ENCODE results near the gene LY86. TPM values are rescaled to one million over a fixed set of nuclear protein-coding genes. Genes with fewer than 3 reads are reported as not detected.
A peak's percentile ranks its signal among the peaks of the same experiment; 100 is the strongest.

Gene LY86
- total and polyA plus RNA-seq, 9 of the 15 experiments (the other 6 are each of a cell fraction or from before 2014, with no cell fraction given) = 0.08 to 0.20 TPM; not detected in 7

DNA sequence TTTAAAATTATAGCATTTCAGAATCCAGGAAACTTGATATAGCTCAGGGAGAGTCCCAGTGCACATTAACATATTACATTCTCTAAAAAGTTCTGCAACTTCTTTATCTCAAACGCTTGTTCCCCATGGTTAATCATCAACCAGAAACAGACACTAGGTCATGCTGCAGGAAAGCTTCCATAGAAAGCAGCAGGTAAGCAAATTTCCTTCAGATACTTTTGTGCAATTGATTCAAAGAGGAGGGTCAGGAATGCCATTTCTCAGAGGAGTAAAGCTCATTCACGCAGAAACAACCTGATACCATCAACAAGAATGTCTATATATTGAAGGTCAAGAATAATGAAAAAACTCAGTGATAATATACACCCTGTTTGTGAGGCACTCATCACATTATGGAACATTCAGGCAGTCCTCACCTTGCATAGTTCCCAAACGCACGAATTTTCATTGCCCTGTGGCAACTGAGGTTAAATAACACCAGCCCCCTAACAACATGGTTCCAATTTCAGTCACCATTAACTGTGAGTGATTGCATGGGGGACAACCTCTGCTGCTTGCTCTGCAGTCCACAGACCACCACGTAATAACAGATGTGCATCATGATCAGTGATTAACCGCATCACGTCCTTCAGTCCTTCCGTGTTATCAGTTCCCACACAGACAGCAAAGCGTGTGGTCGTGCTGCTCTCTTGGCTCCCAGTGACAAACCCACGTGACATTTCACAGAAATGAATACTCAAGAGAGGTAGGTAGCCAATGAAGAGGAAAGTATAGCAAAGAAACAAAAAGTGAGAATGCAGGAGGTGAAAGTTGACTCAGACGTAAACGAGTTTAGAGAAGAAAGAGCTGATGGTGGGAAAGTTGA lies 95.7 kb downstream of the LY86 start (continued):
- TF ChIP-seq CBFA2T2 (conservative IDR thresholded peaks at IDR 0.05) = peak; percentile 94
- TF ChIP-seq OTX1 (CRISPR knock-in tag; IDR thresholded peaks at IDR 0.05) = 0 out of 2 replicates have a peak, but pooled peaks have one; percentile 70
- TF ChIP-seq GATAD2A (IDR thresholded peaks at IDR 0.05) = peak; percentile 87
- TF ChIP-seq ZKSCAN1 (IDR thresholded peaks at IDR 0.05; ENCODE audit: low read depth, low read length) = no peak
- TF ChIP-seq, protein P1, sequence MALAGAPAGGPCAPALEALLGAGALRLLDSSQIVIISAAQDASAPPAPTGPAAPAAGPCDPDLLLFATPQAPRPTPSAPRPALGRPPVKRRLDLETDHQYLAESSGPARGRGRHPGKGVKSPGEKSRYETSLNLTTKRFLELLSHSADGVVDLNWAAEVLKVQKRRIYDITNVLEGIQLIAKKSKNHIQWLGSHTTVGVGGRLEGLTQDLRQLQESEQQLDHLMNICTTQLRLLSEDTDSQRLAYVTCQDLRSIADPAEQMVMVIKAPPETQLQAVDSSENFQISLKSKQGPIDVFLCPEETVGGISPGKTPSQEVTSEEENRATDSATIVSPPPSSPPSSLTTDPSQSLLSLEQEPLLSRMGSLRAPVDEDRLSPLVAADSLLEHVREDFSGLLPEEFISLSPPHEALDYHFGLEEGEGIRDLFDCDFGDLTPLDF (CRISPR knock-in tag; IDR thresholded peaks at IDR 0.05) = no peak
- no peak for TF ChIP-seq TAF7 (tag; IDR thresholded peaks at IDR 0.05)
- no peak for TF ChIP-seq CREBBP (IDR thresholded peaks at IDR 0.05; ENCODE audit: low read depth, low read length)
- TF ChIP-seq NCOA1 (IDR thresholded peaks at IDR 0.05; ENCODE audit: low read depth) = peak; percentile 61; the same call in 1 of the 2 replicates
- no peak for TF ChIP-seq BCL6 (CRISPR knock-in tag; IDR thresholded peaks at IDR 0.05)
- TF ChIP-seq MTA3 (IDR thresholded peaks at IDR 0.05; ENCODE audit: borderline replicate concordance) = peak; percentile 90
- TF ChIP-seq, protein P2, sequence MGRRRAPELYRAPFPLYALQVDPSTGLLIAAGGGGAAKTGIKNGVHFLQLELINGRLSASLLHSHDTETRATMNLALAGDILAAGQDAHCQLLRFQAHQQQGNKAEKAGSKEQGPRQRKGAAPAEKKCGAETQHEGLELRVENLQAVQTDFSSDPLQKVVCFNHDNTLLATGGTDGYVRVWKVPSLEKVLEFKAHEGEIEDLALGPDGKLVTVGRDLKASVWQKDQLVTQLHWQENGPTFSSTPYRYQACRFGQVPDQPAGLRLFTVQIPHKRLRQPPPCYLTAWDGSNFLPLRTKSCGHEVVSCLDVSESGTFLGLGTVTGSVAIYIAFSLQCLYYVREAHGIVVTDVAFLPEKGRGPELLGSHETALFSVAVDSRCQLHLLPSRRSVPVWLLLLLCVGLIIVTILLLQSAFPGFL (CRISPR knock-in tag; IDR thresholded peaks at IDR 0.05) = no peak
- TF ChIP-seq, protein P3, sequence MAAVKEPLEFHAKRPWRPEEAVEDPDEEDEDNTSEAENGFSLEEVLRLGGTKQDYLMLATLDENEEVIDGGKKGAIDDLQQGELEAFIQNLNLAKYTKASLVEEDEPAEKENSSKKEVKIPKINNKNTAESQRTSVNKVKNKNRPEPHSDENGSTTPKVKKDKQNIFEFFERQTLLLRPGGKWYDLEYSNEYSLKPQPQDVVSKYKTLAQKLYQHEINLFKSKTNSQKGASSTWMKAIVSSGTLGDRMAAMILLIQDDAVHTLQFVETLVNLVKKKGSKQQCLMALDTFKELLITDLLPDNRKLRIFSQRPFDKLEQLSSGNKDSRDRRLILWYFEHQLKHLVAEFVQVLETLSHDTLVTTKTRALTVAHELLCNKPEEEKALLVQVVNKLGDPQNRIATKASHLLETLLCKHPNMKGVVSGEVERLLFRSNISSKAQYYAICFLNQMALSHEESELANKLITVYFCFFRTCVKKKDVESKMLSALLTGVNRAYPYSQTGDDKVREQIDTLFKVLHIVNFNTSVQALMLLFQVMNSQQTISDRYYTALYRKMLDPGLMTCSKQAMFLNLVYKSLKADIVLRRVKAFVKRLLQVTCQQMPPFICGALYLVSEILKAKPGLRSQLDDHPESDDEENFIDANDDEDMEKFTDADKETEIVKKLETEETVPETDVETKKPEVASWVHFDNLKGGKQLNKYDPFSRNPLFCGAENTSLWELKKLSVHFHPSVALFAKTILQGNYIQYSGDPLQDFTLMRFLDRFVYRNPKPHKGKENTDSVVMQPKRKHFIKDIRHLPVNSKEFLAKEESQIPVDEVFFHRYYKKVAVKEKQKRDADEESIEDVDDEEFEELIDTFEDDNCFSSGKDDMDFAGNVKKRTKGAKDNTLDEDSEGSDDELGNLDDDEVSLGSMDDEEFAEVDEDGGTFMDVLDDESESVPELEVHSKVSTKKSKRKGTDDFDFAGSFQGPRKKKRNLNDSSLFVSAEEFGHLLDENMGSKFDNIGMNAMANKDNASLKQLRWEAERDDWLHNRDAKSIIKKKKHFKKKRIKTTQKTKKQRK (IDR thresholded peaks at IDR 0.05; ENCODE audit: borderline replicate concordance, low read depth, low read length) = no peak
- TF ChIP-seq SMAD3 (CRISPR knock-in tag; conservative IDR thresholded peaks at IDR 0.05) = 0 out of 2 replicates have a peak, but pooled peaks have one; percentile 20
- TF ChIP-seq, protein P4, sequence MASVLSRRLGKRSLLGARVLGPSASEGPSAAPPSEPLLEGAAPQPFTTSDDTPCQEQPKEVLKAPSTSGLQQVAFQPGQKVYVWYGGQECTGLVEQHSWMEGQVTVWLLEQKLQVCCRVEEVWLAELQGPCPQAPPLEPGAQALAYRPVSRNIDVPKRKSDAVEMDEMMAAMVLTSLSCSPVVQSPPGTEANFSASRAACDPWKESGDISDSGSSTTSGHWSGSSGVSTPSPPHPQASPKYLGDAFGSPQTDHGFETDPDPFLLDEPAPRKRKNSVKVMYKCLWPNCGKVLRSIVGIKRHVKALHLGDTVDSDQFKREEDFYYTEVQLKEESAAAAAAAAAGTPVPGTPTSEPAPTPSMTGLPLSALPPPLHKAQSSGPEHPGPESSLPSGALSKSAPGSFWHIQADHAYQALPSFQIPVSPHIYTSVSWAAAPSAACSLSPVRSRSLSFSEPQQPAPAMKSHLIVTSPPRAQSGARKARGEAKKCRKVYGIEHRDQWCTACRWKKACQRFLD (CRISPR knock-in tag; IDR thresholded peaks at IDR 0.05) = no peak
- TF ChIP-seq, protein P5, sequence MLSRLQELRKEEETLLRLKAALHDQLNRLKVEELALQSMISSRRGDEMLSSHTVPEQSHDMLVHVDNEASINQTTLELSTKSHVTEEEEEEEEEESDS (CRISPR knock-in tag; IDR thresholded peaks at IDR 0.05) = no peak
- TF ChIP-seq RFX1 (IDR thresholded peaks at IDR 0.05) = 0 out of 2 replicates have a peak, but pooled peaks have one; percentile 8
- TF ChIP-seq ILF3 (IDR thresholded peaks at IDR 0.05; ENCODE audit: borderline replicate concordance) = no peak
- no peak for TF ChIP-seq PPARD (CRISPR knock-in tag; IDR thresholded peaks at IDR 0.05)
- TF ChIP-seq ZC3H4 (CRISPR knock-in tag; IDR thresholded peaks at IDR 0.05; ENCODE audit: borderline replicate concordance) = no peak
- TF ChIP-seq KLF16 (IDR thresholded peaks at IDR 0.05) = peak; percentile 85
- no peak for TF ChIP-seq SNRNP70 (optimal IDR thresholded peaks at IDR 0.05; ENCODE audit: low read depth, low read length)
